ENCODE results near the gene KLHL26. TPM values are rescaled to one million over a fixed set of nuclear protein-coding genes. Genes with fewer than 3 reads are reported as not detected.

Gene KLHL26
- total RNA-seq, 4 donors from 2014 or later = 6.7 to 29.0 (median 12.1) TPM

DNA sequence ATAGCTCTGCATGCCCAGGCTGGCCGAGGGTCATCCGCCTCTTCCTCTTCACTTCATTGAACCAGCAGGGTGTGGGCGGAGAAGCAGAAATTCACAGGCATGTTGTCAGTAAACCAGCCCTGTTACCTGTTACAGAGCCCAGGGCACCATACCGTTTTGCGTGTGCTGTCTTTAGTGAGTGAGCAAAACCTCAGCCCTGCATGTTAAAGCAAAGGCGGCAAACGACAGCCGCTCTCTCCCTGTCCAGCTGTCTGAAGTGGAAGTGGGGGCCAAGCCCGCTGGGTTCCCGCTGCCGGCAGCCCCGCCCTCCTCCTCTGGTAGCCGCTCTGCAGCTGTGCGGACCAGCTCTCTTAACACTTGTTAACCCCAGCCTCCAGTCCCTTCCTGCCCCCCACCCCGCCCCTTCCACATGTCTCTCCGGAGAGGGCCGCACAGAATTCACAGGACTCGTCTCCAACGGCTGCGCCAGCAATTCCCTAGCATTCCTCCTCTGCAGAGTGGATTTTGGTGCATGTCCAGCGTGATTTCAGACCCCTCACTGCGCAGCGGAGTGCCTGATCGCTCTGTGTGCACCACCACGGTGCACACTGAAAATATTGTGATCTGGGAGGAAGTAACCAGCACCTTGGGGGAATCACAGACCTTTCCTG is 12.7 kb downstream of the KLHL26 start:
- no peak for TF ChIP-seq CTCF (IDR thresholded peaks at IDR 0.05; ENCODE audit: low read depth)

DNA sequence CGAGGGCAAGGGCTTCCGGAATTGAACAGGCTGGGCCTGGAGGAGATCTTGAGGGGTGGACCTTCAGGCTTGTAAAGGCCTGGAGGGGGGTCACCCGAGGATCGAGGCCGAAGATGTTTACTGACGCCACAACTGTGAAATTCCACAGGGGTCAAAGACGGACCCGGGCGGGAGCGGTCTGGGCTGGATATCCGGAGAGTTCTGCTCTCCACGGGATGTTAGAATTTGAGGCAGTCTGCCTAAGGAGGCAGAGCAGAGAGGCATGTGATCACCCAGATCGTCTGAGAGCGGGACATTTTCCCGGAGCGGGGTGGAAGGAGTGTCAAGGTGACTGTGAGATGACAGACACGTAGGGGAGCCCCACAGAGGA is 13.2 kb downstream of the KLHL26 start:
- no peak for TF ChIP-seq CTCF (IDR thresholded peaks at IDR 0.05; ENCODE audit: low read depth)

DNA sequence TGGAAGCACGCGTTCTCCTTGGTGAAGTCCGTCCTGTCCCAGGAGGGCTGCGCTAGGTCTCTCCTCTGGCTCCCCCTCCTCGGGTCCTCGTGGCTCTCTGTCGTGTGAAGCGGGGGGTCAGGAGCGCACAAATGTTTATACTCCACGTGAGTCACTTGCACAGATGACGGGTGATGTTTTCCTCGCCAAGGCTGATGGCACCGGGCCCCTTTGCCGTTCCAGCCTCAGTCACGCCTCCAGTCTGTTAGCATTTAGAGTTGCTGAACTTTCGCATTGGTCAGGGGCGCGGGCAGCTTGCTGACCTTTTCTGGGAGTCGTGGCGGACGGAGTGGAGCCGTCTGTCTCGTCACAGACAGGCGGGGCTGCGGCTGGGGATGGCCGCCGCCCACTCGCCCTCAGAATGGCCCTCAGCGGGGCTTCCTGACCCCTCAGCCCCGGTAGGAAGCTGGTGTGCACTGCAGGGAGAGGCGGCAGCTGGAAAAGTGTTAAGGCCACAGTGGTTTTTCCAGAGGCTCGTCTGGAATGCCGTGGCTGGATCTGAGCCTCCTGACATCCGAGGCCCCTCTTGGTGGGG is 13.7 kb downstream of the KLHL26 start:
- no peak for TF ChIP-seq CTCF (IDR thresholded peaks at IDR 0.05; ENCODE audit: low read depth)

GRCh38 chr19:18651300-18651699 is 14.5 kb downstream of the KLHL26 start:
- TF ChIP-seq CTCF (IDR thresholded peaks at IDR 0.05; ENCODE audit: low read depth) = no peak

DNA sequence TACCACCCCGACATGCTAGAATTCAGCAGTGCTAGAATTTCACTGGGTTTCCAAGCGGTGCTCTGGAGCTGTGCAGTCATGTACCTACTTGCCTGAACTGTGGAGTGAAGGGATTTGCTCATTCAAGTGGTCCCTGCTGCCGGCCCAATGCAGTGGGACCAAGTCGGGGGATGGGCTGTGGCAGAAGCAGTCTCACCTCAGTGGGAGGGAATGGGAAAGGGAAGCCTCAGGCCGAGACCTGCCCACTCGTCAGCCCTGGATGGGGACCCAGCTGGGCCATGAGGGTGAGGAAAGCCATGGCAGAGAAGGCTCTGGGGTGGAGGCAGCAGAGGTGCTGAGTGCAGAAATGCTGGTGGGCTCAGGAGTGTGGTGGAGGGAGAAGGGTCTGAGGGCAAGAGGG is 14.9 kb downstream of the KLHL26 start:
- no peak for TF ChIP-seq CTCF (IDR thresholded peaks at IDR 0.05; ENCODE audit: low read depth)

- no peak for TF ChIP-seq CTCF (IDR thresholded peaks at IDR 0.05; ENCODE audit: low read depth)
These were observed 17.0 kb downstream of the KLHL26 start for GRCh38 chr19:18653853-18654252.

DNA sequence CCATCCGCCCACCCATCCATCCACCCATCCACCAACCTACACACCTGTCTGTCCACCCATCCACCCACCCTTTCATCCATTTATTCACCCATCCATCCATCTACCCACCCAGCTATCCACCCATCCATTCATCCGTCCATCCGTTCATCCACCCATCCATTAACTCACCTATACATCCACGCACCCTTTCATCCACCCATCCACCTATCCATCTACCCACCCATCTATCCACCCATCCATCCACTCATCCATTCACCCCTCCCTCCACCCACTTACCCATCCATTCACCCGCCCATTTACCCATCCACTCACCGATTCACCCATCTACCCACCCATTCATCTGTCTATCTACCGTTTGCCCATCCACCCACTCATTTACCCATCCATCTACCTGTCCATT is 17.6 kb downstream of the KLHL26 start:
- TF ChIP-seq CTCF (IDR thresholded peaks at IDR 0.05; ENCODE audit: low read depth) = no peak

Measured in subcutaneous adipose tissue (tissue), 4 donors.